A549 treated with AZD2906 at 1 μM for 4 hours (cell line): ENCODE results near the gene NADK. TPM values are rescaled to one million over a fixed set of nuclear protein-coding genes. Genes with fewer than 3 reads are reported as not detected.

Source experiments
- total RNA-seq: library from RNA; stranded (reverse); fragments of 200-300 nt; extraction: Qiagen RNA extraction; gene quantifications from 5 replicates; pipeline ENCODE4 v1.2.3, GENCODE V29; 2022

The NADK gene, protein sequence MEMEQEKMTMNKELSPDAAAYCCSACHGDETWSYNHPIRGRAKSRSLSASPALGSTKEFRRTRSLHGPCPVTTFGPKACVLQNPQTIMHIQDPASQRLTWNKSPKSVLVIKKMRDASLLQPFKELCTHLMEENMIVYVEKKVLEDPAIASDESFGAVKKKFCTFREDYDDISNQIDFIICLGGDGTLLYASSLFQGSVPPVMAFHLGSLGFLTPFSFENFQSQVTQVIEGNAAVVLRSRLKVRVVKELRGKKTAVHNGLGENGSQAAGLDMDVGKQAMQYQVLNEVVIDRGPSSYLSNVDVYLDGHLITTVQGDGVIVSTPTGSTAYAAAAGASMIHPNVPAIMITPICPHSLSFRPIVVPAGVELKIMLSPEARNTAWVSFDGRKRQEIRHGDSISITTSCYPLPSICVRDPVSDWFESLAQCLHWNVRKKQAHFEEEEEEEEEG
- 31.9 to 42.6 TPM (median 39.5 TPM) in 5 replicates for total RNA-seq

DNA sequence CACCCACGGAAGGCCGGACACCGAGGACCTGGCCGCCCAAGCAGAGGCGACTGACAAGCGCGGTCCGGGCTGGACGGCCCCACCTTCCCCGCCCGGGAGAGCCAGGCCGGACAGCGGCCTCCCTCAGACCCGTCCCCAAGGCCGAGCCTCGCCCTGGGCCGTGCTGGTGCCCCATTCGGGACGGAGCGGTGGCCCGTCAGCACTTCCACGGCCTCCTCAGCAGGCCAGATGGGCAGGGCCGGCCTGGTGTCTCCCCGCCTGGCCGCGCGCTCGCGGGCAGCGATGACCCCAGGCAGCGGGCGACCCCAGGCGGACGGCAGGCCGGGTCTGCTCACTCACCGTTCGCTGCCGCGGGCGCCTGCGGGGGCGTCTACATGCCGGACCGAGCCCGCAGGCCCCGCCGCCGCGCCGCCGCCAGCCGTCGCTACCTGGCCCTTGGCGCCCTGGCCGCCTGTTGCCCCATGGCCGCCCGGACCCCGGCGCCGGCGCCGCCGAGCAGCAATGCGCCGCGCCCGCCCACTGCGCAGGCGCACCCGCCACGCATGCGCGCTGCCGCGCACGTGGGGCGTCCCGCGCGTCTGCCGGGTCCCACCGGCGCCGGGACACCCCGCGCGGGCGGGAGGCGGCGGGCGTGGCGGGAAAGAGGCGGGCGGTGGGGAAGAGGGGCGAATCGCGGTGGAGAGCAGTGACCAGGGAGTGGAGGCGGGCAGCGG is at the start of gene NADK:
TSS of gene NADK (minus strand) at position 521 of the 713 bp plus-strand sequence. CDS start 13,064 bp downstream, outside the sequence.

DNA sequence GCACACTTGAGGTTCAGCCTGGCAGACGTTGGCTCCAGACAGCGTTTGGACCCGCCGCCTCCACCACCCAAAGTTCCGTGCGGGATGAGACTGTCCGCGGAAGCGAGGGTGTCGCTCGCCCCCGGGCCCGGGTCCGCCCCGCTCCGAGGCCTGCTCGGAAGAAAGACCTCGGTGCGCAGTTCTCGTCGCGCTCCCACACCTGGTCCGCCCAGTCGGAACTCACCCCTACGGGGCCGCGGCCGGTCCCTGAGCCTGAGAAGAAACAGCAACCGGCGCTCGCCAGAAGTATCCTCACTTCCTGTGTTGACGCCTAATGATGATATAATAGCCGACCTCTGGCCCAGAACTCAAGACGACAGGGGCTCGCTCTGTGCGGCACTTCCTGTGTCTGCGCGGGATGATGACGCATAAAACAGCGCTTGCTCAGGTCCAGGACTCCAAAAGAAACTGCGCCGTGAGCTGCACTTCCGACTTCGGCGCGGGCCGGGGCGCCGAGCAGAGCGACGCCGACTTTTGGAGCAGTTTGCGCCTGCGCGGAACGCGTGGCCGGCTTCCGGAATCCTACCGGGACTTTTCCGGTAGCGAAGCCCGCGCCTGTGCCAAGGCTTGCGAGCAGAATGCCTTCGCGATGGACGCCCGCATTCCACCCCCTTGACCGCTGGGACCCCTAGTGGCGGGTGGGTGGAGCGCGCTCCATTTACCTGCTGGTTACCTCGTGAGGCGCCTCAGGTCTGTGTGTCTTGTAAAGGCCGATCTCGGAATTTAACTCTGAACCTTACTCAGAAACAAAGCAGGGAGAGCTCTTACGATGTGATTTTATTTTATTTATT is 54.0 kb downstream of the NADK start, which contains the start of gene CDK11A:
TSS of gene CDK11A (minus strand) at position 323 of the 830 bp plus-strand sequence. CDS start 1,539 bp downstream, outside the sequence.

Other genes starting within 250 kb of the NADK start
- gene TMEM240, start 237.8 kb downstream of the NADK start, total RNA-seq = 0.36 to 0.75 TPM (median 0.58 TPM) in 4 of 5 replicates, not detected in the other
- 82.0 to 103 TPM (median 101 TPM) in 5 replicates for gene SSU72, start 203.6 kb downstream of the NADK start, total RNA-seq
- 5.4 to 9.3 TPM (median 8.3 TPM) in 5 replicates for gene FNDC10, start 178.3 kb downstream of the NADK start, total RNA-seq
- 8.0 to 19.5 TPM (median 17.7 TPM) in 5 replicates for gene MIB2, start 163.0 kb downstream of the NADK start, total RNA-seq
- gene MMP23B, start 146.3 kb downstream of the NADK start, total RNA-seq = 0.29 to 0.84 TPM (median 0.60 TPM) in 5 replicates
- gene CDK11B, start 119.5 kb downstream of the NADK start, total RNA-seq = 23.5 to 26.0 TPM (median 25.2 TPM) in 5 replicates
- 10.6 to 13.0 TPM (median 12.7 TPM) in 5 replicates for gene SLC35E2B, start 85.7 kb downstream of the NADK start, total RNA-seq
- 18.3 to 23.7 TPM (median 21.3 TPM) in 5 replicates for gene CDK11A, start 54.1 kb downstream of the NADK start, total RNA-seq
- gene GNB1, start 112.6 kb upstream of the NADK start, total RNA-seq = 173 to 208 TPM (median 198 TPM) in 5 replicates
- gene CALML6, start 136.8 kb upstream of the NADK start, total RNA-seq = 0.12 to 0.23 TPM (median 0.15 TPM) in 5 replicates
- gene TMEM52, start 140.8 kb upstream of the NADK start, total RNA-seq = 0.37 to 1.6 TPM (median 1.2 TPM) in 5 replicates
- 0.02 to 0.07 TPM (median 0.06 TPM) in 3 of 5 replicates, not detected in the others for gene CFAP74, start 225.3 kb upstream of the NADK start, total RNA-seq
- gene GABRD, start 240.9 kb upstream of the NADK start, total RNA-seq = 0.19 to 0.66 TPM (median 0.44 TPM) in 5 replicates